ENCODE data around the gene PIGT. TPM values are rescaled to one million over a fixed set of nuclear protein-coding genes. Genes with fewer than 3 reads are reported as not detected.

The PIGT gene
- total RNA-seq, 1 donor from 2014 or later, result 66.3 TPM

GRCh38 chr20:45441746-45442145 lies 25.8 kb downstream of the PIGT start:
- ATAC-seq (no peak), DNase-seq (no peak)
- Histone ChIP-seq H3K4me3 (no peak overlapping the region), H3K27me3 (no peaks in the 10 kb centered on the region), H3K36me3 (no peaks in the 10 kb centered on the region), H3K9me3 (no peaks in the 10 kb centered on the region), H3K4me1 (no peaks in the 10 kb centered on the region), H3K27ac (no peak overlapping the region)
- intact Hi-C loops (cut with DNase I), result no loop called here
- TF ChIP-seq CTCF (IDR thresholded peaks at IDR 0.05), result no peak

- DNase-seq, result no peak
- H3K27me3 ChIP-seq, result no peaks in the 10 kb centered on the region
- H3K36me3 ChIP-seq, result no peaks in the 10 kb centered on the region
- peaks cover 1% of the 10 kb centered on the region for H3K4me1 ChIP-seq
- intact Hi-C loops (cut with DNase I), result no loop called here
- TF ChIP-seq CTCF (IDR thresholded peaks at IDR 0.05), result no peak
- ATAC-seq, result no peak
- no peaks in the 10 kb centered on the region for H3K9me3 ChIP-seq
- H3K27ac ChIP-seq, result no peak overlapping the region
- H3K4me3 ChIP-seq, result no peak overlapping the region
Observed at GRCh38 chr20:45444050-45444449, 28.1 kb downstream of the PIGT start.

GRCh38 chr20:45445805-45446562 lies 30.0 kb downstream of the PIGT start:
- Histone ChIP-seq H3K4me3 (no peak overlapping the region), H3K36me3 (no peaks in the 10 kb centered on the region), H3K27ac (no peak overlapping the region), H3K4me1 (peaks cover 5% of the 10 kb centered on the region), H3K27me3 (no peaks in the 10 kb centered on the region), H3K9me3 (no peaks in the 10 kb centered on the region)
- peak; percentile 52 for TF ChIP-seq CTCF (IDR thresholded peaks at IDR 0.05)
- no peak for DNase-seq
- ATAC-seq, result peak; percentile 73
- intact Hi-C loops (cut with DNase I), result no loop called here

GRCh38 chr20:45448270-45448669 lies 32.3 kb downstream of the PIGT start:
- Histone ChIP-seq H3K4me1 (peaks cover 8% of the 10 kb centered on the region), H3K36me3 (no peaks in the 10 kb centered on the region), H3K4me3 (no peak overlapping the region), H3K27ac (no peak overlapping the region), H3K27me3 (no peaks in the 10 kb centered on the region), H3K9me3 (no peaks in the 10 kb centered on the region)
- intact Hi-C loops (cut with DNase I), result no loop called here
- DNase-seq (no peak), ATAC-seq (no peak)
- TF ChIP-seq CTCF (IDR thresholded peaks at IDR 0.05), result no peak

- H3K27ac ChIP-seq, result no peak overlapping the region
- ATAC-seq (no peak), DNase-seq (no peak)
- TF ChIP-seq CTCF (IDR thresholded peaks at IDR 0.05), result no peak
- H3K36me3 ChIP-seq, result no peaks in the 10 kb centered on the region
- peaks cover 8% of the 10 kb centered on the region for H3K4me1 ChIP-seq
- H3K9me3 ChIP-seq, result no peaks in the 10 kb centered on the region
- H3K27me3 ChIP-seq, result no peaks in the 10 kb centered on the region
- intact Hi-C loops (cut with DNase I), result no loop called here
- no peak overlapping the region for H3K4me3 ChIP-seq
Observed at GRCh38 chr20:45449528-45449927, 33.6 kb downstream of the PIGT start.
